WTC11 (cell line): Measurements from ENCODE around the gene P2RX6. TPM values are rescaled to one million over a fixed set of nuclear protein-coding genes. Genes with fewer than 3 reads are reported as not detected.

ENCODE experiments used
- ATAC-seq: fragments of 200-7000 bp; cut with Tn5 transposase; 2 replicates; pipeline ENCODE4 v1.10.0; 2021; ENCODE audit warnings: mild to moderate bottlenecking, moderate library complexity
- CTCF ChIA-PET: fragments of 300-600 bp; sonication (Branson Sonifier 250); formaldehyde crosslinking; loops from one replicate; lab custom pipeline; 2021; ENCODE audit warnings: antibody characterized with exemption; lab: Charles Lee
- POLR2A ChIA-PET: fragments of 350-600 bp; sonication (Branson Sonifier 250); formaldehyde crosslinking; loops from one replicate; lab custom pipeline; 2021; ENCODE audit warnings: antibody characterized with exemption; lab: Charles Lee
- DNase-seq: peaks from one replicate; pipeline ENCODE4 v3.0.0; 2021; ENCODE audit warnings: low spot score
- H3K27ac Mint-ChIP-seq: 2 replicates; pipeline ENCODE4 v1.8.0; 2021; ENCODE audit warnings: mixed read lengths
- H3K27me3 Mint-ChIP-seq: 2 replicates; pipeline ENCODE4 v1.8.0; 2021; ENCODE audit warnings: low read depth, mild to moderate bottlenecking, moderate library complexity, mixed read lengths
- H3K36me3 Mint-ChIP-seq: 2 replicates; pipeline ENCODE4 v1.8.0; 2021; ENCODE audit warnings: mixed read lengths
- H3K4me1 Mint-ChIP-seq: 2 replicates; pipeline ENCODE4 v1.8.0; 2022; ENCODE audit warnings: mixed read lengths
- H3K4me3 Mint-ChIP-seq: 2 replicates; pipeline ENCODE4 v1.8.0; 2021; ENCODE audit warnings: mild to moderate bottlenecking, moderate library complexity, mixed read lengths
- H3K9me3 Mint-ChIP-seq: 2 replicates; pipeline ENCODE4 v1.8.0; 2021; ENCODE audit warnings: mixed read lengths
- ATF3 ChIP-seq: sonication (generic); formaldehyde crosslinking; conservative IDR thresholded peaks from 2 replicates; pipeline ENCODE4 v1.8.1; 2022; ENCODE audit warnings: mild to moderate bottlenecking, missing genetic modification reagents
- CBFB ChIP-seq: sonication (generic); formaldehyde crosslinking; IDR thresholded peaks from 2 replicates; pipeline ENCODE4 v1.8.1; 2022; ENCODE audit warnings: mild to moderate bottlenecking, low read depth, missing genetic modification reagents
- CTCF ChIP-seq: fragments of 200-600 bp; IDR thresholded peaks from 2 replicates; pipeline ENCODE4 v1.8.0; 2022; ENCODE audit warnings: antibody characterized with exemption
- FOXJ3 ChIP-seq: sonication (generic); formaldehyde crosslinking; IDR thresholded peaks from 2 replicates; pipeline ENCODE4 v1.9.0; 2021; ENCODE audit warnings: missing genetic modification reagents, mild to moderate bottlenecking, borderline replicate concordance
- GRHL2 ChIP-seq: fragments of 250-450 bp; sonication (Bioruptor Pico); IDR thresholded peaks from 2 replicates; pipeline ENCODE4 v1.8.0; 2022; ENCODE audit warnings: mild to moderate bottlenecking, moderate library complexity; ENCODE audit not compliant: insufficient replicate concordance, severe bottlenecking
- NFE2L1 ChIP-seq: sonication (generic); formaldehyde crosslinking; IDR thresholded peaks from 2 replicates; pipeline ENCODE4 v1.8.1; 2023; ENCODE audit warnings: missing genetic modification reagents
- NR2C2 ChIP-seq: sonication (generic); formaldehyde crosslinking; IDR thresholded peaks from 2 replicates; pipeline ENCODE4 v1.8.0; 2022; ENCODE audit warnings: mild to moderate bottlenecking, missing genetic modification reagents
- PRDM15 ChIP-seq: sonication (generic); formaldehyde crosslinking; IDR thresholded peaks from 2 replicates; pipeline ENCODE4 v1.8.0; 2022; ENCODE audit warnings: missing genetic modification reagents
- RORB ChIP-seq: fragments of 250-450 bp; sonication (Bioruptor Pico); IDR thresholded peaks from 2 replicates; pipeline ENCODE4 v1.9.0; 2021; ENCODE audit warnings: mild to moderate bottlenecking
- TEAD1 ChIP-seq: sonication (generic); formaldehyde crosslinking; IDR thresholded peaks from 2 replicates; pipeline ENCODE4 v1.8.0; 2022; ENCODE audit warnings: mild to moderate bottlenecking, missing genetic modification reagents
- USF1 ChIP-seq: sonication (generic); formaldehyde crosslinking; IDR thresholded peaks from 2 replicates; pipeline ENCODE4 v1.8.0; 2022; ENCODE audit warnings: mild to moderate bottlenecking, missing genetic modification reagents
- ZBTB21 ChIP-seq: sonication (generic); formaldehyde crosslinking; IDR thresholded peaks from 2 replicates; pipeline ENCODE4 v1.8.1; 2023; ENCODE audit warnings: mild to moderate bottlenecking, missing genetic modification reagents, borderline replicate concordance
- ZNF317 ChIP-seq: sonication (generic); formaldehyde crosslinking; IDR thresholded peaks from 2 replicates; pipeline ENCODE4 v1.8.1; 2023; ENCODE audit warnings: low read depth, mild to moderate bottlenecking, moderate library complexity, missing genetic modification reagents, borderline replicate concordance
- ZNF416 ChIP-seq: fragments of 250-450 bp; sonication (Bioruptor Pico); IDR thresholded peaks from 2 replicates; pipeline ENCODE4 v1.9.0; 2021; ENCODE audit warnings: mild to moderate bottlenecking, inconsistent platforms
- total RNA-seq: library from RNA; stranded (reverse); gene quantifications from 3 replicates; pipeline ENCODE4 v1.2.3, GENCODE V29; 2021
- TF ChIP-seq, protein P1 (sequence below): sonication (generic); formaldehyde crosslinking; IDR thresholded peaks from 2 replicates; pipeline ENCODE4 v1.8.1; 2022; ENCODE audit warnings: low read depth, missing genetic modification reagents, borderline replicate concordance
- TF ChIP-seq, protein P2 (sequence below): sonication (generic); formaldehyde crosslinking; IDR thresholded peaks from 2 replicates; pipeline ENCODE4 v1.8.1; 2023; ENCODE audit warnings: mild to moderate bottlenecking, missing genetic modification reagents

The P2RX6 gene
- total RNA-seq, 1 experiment from 2014 or later = 0.13 TPM

GRCh38 chr22:20997536-20998257 is 17.3 kb upstream of the P2RX6 start:
- CTCF ChIA-PET = interaction anchor here (0.8 kb wide), 1 partner anchor 35 kb away, joined by 4 read pairs; no protein-coding TSS in a partner anchor

GRCh38 chr22:20998411-20999336 is 16.3 kb upstream of the P2RX6 start:
- Mint-ChIP-seq H3K9me3 (no peaks in the 10 kb centered on the region), H3K4me3 (no peak overlapping the region)
- no peak for DNase-seq
- TF ChIP-seq NR2C2 (CRISPR knock-in tag) = no peak
- TF ChIP-seq NFE2L1 = peak; percentile 30; the same call in 1 of the 2 replicates
- TF ChIP-seq, all 79 proteins: peak for 1
- H3K4me1 Mint-ChIP-seq = peaks cover 18% of the 10 kb centered on the region
- no peak for ATAC-seq
- ChIA-PET POLR2A (interaction anchor here (1.1 kb wide), 1 partner anchor 9 kb away, joined by 3 read pairs; no protein-coding TSS in a partner anchor), CTCF (interaction anchor here (0.6 to 1.0 kb wide), 3 partner anchors 17 to 42 kb away, joined by 3 to 4 read pairs (median 3); partner anchors contain the start of gene LZTR1)
- no peaks in the 10 kb centered on the region for H3K36me3 Mint-ChIP-seq
- H3K27ac Mint-ChIP-seq = 0 out of 2 replicates have a peak overlapping the region, but pooled peaks have one; percentile 32
- H3K27me3 Mint-ChIP-seq = no peaks in the 10 kb centered on the region

More at GRCh38 chr22:20997536-20998257, 17.3 kb upstream of the P2RX6 start:
- no peak for DNase-seq
- H3K36me3 Mint-ChIP-seq = no peaks in the 10 kb centered on the region
- H3K4me1 Mint-ChIP-seq = peaks cover 9% of the 10 kb centered on the region
- H3K4me3 Mint-ChIP-seq = no peak overlapping the region
- no peak overlapping the region for H3K27ac Mint-ChIP-seq
- H3K27me3 Mint-ChIP-seq = no peaks in the 10 kb centered on the region
- TF ChIP-seq PRDM15 (CRISPR knock-in tag) = peak; percentile 72; the same call in 1 of the 2 replicates
- no peak for TF ChIP-seq ATF3 (CRISPR knock-in tag)
- no peak for ATAC-seq
- POLR2A ChIA-PET = no interaction called here
- no peaks in the 10 kb centered on the region for H3K9me3 Mint-ChIP-seq

GRCh38 chr22:20999350-21000206 is 15.4 kb upstream of the P2RX6 start:
- ATAC-seq (no peak), DNase-seq (no peak)
- no peak overlapping the region for H3K27ac Mint-ChIP-seq
- H3K36me3 Mint-ChIP-seq = no peaks in the 10 kb centered on the region
- no peak overlapping the region for H3K4me3 Mint-ChIP-seq
- no peaks in the 10 kb centered on the region for H3K9me3 Mint-ChIP-seq
- CTCF ChIA-PET = interaction anchor here (0.6 to 1.0 kb wide), 3 partner anchors 18 to 43 kb away, joined by 3 to 4 read pairs (median 3); partner anchors contain the start of gene LZTR1
- POLR2A ChIA-PET = interaction anchor here (1.1 kb wide), 1 partner anchor 10 kb away, joined by 3 read pairs; no protein-coding TSS in a partner anchor
- H3K27me3 Mint-ChIP-seq = no peaks in the 10 kb centered on the region
- TF ChIP-seq TEAD1 (CRISPR knock-in tag) (no peak), CBFB (CRISPR knock-in tag) (no peak), ZNF317 (no peak), USF1 (CRISPR knock-in tag) (no peak), GRHL2 (CRISPR knock-in tag) (no peak), RORB (CRISPR knock-in tag) (no peak), ZNF416 (no peak), FOXJ3 (no peak), ZBTB21 (no peak), CTCF (no peak)
- TF ChIP-seq, protein P1, sequence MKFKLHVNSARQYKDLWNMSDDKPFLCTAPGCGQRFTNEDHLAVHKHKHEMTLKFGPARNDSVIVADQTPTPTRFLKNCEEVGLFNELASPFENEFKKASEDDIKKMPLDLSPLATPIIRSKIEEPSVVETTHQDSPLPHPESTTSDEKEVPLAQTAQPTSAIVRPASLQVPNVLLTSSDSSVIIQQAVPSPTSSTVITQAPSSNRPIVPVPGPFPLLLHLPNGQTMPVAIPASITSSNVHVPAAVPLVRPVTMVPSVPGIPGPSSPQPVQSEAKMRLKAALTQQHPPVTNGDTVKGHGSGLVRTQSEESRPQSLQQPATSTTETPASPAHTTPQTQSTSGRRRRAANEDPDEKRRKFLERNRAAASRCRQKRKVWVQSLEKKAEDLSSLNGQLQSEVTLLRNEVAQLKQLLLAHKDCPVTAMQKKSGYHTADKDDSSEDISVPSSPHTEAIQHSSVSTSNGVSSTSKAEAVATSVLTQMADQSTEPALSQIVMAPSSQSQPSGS (CRISPR knock-in tag) = no peak
- TF ChIP-seq, protein P2, sequence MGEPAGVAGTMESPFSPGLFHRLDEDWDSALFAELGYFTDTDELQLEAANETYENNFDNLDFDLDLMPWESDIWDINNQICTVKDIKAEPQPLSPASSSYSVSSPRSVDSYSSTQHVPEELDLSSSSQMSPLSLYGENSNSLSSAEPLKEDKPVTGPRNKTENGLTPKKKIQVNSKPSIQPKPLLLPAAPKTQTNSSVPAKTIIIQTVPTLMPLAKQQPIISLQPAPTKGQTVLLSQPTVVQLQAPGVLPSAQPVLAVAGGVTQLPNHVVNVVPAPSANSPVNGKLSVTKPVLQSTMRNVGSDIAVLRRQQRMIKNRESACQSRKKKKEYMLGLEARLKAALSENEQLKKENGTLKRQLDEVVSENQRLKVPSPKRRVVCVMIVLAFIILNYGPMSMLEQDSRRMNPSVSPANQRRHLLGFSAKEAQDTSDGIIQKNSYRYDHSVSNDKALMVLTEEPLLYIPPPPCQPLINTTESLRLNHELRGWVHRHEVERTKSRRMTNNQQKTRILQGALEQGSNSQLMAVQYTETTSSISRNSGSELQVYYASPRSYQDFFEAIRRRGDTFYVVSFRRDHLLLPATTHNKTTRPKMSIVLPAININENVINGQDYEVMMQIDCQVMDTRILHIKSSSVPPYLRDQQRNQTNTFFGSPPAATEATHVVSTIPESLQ = no peak
- peaks cover 18% of the 10 kb centered on the region for H3K4me1 Mint-ChIP-seq
